Activated CD8-positive, alpha-beta memory T cell treated with anti-CD3 and anti-CD28 coated beads, Interleukin-2, amount 10 ng/mL, durations not matched to agents 7 days and 5 days (primary cell): ENCODE results near the gene PCDHGA8. TPM values are rescaled to one million over a fixed set of nuclear protein-coding genes. Genes with fewer than 3 reads are reported as not detected.
"Not testable (repeated sequence)": the region's sequence is repeated elsewhere in the genome, so short reads cannot be mapped to it uniquely, and the experiment has no call there.

ENCODE experiments used
- ATAC-seq: fragments of 150-1000 bp; cut with Tn5 transposase; one replicate; pipeline ENCODE4 v1.10.0; 2021; ENCODE audit warnings: moderate library complexity
- CTCF ChIA-PET: fragments of 350-600 bp; sonication (Branson Sonifier 250); formaldehyde crosslinking; loops from one replicate; lab custom pipeline; 2021; ENCODE audit warnings: antibody characterized with exemption; lab: Charles Lee
- DNase-seq: peaks from one replicate; pipeline ENCODE4 v3.0.0-alpha.2; 2020
- H3K27ac Mint-ChIP-seq: one replicate; pipeline ENCODE4 v1.8.0; 2021; ENCODE audit warnings: mild to moderate bottlenecking, mixed read lengths
- H3K27me3 Mint-ChIP-seq: one replicate; pipeline ENCODE4 v1.8.0; 2021; ENCODE audit warnings: mixed read lengths
- H3K36me3 Mint-ChIP-seq: one replicate; pipeline ENCODE4 v1.8.0; 2021; ENCODE audit warnings: mild to moderate bottlenecking, mixed read lengths
- H3K4me1 Mint-ChIP-seq: one replicate; pipeline ENCODE4 v1.8.0; 2021; ENCODE audit warnings: mixed read lengths
- H3K4me3 Mint-ChIP-seq: one replicate; pipeline ENCODE4 v1.8.0; 2021; ENCODE audit warnings: mild to moderate bottlenecking, moderate library complexity, mixed read lengths
- H3K9me3 Mint-ChIP-seq: one replicate; pipeline ENCODE4 v1.8.0; 2022; ENCODE audit warnings: low read depth, mixed read lengths
- total RNA-seq, 2 experiments: library from RNA; stranded (reverse); gene quantifications; one replicate each; pipeline ENCODE4 v1.2.3, GENCODE V29; 2021

Gene PCDHGA8
- total RNA-seq, 2 experiments from 2014 or later = not detected

DNA sequence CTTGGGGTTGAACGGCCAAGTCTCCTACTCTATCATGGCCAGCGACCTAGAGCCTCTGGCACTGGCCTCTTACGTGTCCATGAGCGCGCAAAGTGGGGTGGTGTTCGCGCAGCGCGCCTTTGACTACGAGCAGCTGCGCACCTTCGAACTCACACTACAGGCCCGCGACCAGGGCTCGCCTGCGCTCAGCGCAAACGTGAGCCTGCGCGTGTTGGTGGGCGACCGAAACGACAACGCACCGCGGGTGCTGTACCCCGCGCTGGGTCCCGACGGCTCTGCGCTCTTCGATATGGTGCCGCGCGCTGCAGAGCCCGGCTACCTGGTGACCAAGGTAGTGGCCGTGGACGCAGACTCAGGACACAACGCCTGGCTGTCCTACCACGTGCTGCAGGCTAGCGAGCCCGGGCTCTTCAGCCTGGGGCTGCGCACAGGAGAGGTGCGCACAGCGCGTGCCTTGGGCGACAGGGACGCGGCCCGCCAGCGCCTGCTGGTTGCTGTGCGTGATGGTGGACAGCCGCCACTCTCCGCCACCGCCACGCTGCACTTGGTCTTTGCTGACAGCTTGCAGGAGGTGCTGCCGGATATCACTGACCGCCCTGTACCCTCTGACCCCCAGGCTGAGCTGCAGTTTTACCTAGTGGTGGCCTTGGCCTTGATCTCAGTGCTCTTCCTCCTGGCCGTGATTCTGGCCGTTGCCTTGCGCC lies 7.3 kb downstream of the PCDHGA8 start:
- Mint-ChIP-seq H3K27ac (no peak overlapping the region), H3K27me3 (peaks cover 60% of the 10 kb centered on the region), H3K36me3 (peaks cover 7% of the 10 kb centered on the region), H3K4me3 (no peak overlapping the region), H3K9me3 (peaks cover 5% of the 10 kb centered on the region), H3K4me1 (no peaks in the 10 kb centered on the region)
- no peak for ATAC-seq
- CTCF ChIA-PET = no interaction called here
- DNase-seq = no peak

DNA sequence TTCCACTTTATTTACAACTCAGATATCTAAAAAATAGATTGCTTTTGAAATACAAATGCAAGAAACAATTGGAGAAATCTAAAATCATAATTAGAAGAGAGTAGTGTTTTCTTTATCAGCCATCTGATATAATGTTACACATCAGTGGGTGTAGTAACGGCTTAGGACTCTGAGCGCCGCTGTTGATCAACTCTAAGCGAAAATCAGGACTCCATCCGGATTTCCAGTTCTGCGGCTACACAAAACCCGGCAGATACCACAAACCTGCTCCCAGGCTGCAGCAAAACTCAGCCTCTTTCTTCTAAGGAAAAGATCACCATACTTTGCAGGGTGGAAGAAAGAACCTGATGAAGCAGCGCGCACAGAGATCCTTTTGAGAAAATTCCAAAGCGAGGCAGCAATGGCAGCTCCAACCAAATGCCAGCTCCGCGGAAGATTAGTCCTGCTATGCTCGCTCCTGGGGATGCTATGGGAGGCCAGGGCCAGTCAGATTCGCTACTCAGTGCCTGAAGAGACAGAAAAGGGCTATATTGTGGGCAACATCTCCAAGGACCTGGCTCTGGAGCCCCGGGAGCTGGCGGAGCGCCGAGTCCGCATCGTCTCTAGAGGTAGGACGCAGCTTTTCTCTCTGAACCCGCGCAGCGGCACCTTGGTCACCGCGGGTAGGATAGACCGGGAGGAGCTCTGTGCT lies 10.3 kb downstream of the PCDHGA8 start, which contains the start of gene PCDHGA9:
Gene PCDHGA9, plus strand, starts transcription at position 226 of the 691 bp plus-strand sequence. Its CDS starts 175 bp downstream, at position 401.
- H3K4me3 Mint-ChIP-seq = no peak within 1 kb of the TSS

DNA sequence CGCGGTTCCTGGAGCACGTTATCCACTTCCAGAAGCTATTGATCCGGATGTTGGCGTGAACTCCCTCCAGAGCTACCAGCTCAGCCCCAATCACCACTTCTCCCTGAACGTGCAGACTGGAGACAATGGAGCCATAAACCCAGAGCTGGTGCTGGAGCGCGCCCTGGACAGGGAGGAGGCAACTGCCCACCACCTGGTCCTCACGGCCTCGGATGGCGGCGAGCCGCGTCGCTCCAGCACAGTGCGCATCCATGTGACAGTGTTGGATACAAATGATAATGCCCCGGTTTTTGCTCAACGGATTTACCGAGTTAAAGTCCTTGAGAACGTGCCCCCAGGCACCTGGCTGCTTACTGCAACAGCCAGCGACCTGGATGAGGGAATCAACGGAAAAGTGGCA lies 11.0 kb downstream of the PCDHGA8 start:
- no peak for ATAC-seq
- H3K36me3 Mint-ChIP-seq = peaks cover 5% of the 10 kb centered on the region
- CTCF ChIA-PET = interaction anchor here (1.4 to 1.8 kb wide), 6 partner anchors 9 to 110 kb away, joined by 3 to 4 read pairs (median 4); partner anchors contain the start of genes PCDHGA10, PCDHGA12 and PCDHGB3
- DNase-seq = no peak
- no peaks in the 10 kb centered on the region for H3K4me1 Mint-ChIP-seq
- H3K4me3 Mint-ChIP-seq = no peak overlapping the region
- H3K27me3 Mint-ChIP-seq = peaks cover 69% of the 10 kb centered on the region
- no peak overlapping the region for H3K27ac Mint-ChIP-seq
- H3K9me3 Mint-ChIP-seq = peaks cover 7% of the 10 kb centered on the region

More for the DNA sequence above, 10.3 kb downstream of the PCDHGA8 start, which contains the start of gene PCDHGA9:
- peaks cover 5% of the 10 kb centered on the region for H3K9me3 Mint-ChIP-seq
- CTCF ChIA-PET = interaction anchor here (1.4 to 1.8 kb wide), 6 partner anchors 10 to 111 kb away, joined by 3 to 4 read pairs (median 4); partner anchors contain the start of genes PCDHGA10, PCDHGA12 and PCDHGB3
- ATAC-seq (no peak), DNase-seq (no peak)
- peaks cover 66% of the 10 kb centered on the region for H3K27me3 Mint-ChIP-seq
- no peak within 1 kb of the TSS for H3K27ac Mint-ChIP-seq
- H3K4me1 Mint-ChIP-seq = no peaks in the 10 kb centered on the region
- H3K36me3 Mint-ChIP-seq = peaks cover 5% of the 10 kb centered on the region

DNA sequence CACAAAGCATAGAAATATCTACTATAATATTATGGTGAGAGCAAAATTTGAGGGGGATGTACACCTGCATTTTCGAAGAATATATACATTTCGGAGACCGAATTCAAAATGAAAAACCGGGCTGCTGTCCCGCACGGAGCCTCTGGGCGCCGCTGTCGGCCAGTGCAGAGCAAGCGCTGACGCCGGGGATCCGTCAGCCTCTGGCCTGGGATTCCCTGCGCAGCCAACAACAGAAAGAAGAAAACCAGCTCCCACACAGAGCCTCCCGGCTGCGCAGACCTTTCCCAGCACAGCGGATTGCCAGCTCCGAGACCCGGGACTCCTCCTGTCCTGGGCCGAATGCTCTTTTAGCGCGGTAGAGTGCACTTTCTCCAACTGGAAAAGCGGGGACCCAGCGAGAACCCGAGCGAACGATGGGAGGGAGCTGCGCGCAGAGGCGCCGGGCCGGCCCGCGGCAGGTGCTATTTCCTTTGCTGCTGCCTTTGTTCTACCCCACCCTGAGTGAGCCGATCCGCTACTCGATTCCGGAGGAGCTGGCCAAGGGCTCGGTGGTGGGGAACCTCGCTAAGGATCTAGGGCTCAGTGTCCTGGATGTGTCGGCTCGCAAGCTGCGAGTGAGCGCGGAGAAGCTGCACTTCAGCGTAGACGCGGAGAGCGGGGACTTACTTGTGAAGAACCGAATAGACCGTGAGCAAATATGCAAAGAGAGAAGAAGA lies 15.5 kb downstream of the PCDHGA8 start, which contains the start of gene PCDHGB6:
Gene PCDHGB6, plus strand, starts transcription at position 232 of the 716 bp plus-strand sequence. Its CDS starts 182 bp downstream, at position 414.
- H3K36me3 Mint-ChIP-seq, H3K27ac Mint-ChIP-seq, DNase-seq, H3K4me1 Mint-ChIP-seq, H3K4me3 Mint-ChIP-seq, H3K9me3 Mint-ChIP-seq, ATAC-seq: not testable (repeated sequence)
- peaks cover 70% of the 10 kb centered on the region for H3K27me3 Mint-ChIP-seq
- CTCF ChIA-PET = interaction anchor here (0.9 to 2.1 kb wide), 7 partner anchors 11 to 150 kb away, joined by 3 to 5 read pairs (median 3); partner anchors contain the start of genes PCDHGA11, PCDHGA5 and PCDHGB5

DNA sequence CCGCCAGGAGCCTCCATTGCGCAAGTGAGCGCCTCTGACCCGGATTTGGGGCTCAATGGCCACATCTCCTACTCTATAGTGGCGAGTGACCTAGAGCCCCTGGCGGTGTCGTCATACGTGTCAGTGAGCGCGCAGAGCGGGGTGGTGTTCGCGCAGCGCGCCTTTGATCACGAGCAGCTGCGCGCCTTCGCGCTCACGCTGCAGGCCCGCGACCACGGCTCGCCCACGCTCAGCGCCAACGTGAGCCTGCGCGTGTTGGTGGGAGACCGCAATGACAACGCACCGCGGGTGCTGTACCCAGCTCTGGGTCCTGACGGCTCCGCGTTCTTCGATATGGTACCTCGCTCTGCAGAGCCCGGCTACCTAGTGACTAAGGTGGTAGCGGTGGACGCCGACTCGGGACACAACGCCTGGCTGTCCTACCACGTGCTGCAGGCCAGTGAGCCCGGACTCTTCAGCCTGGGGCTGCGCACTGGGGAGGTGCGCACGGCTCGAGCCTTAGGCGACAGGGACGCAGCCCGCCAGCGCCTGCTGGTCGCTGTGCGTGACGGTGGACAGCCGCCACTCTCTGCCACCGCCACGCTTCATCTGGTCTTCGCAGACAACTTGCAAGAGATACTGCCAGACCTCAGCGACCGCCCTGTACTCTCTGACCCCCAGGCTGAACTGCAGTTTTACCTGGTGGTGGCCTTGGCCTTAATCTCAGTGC lies 17.3 kb downstream of the PCDHGA8 start:
- Mint-ChIP-seq H3K9me3 (peaks cover 5% of the 10 kb centered on the region), H3K4me3 (no peak overlapping the region), H3K36me3 (peaks cover 10% of the 10 kb centered on the region), H3K27ac (no peak overlapping the region), H3K4me1 (peaks cover 8% of the 10 kb centered on the region), H3K27me3 (peaks cover 72% of the 10 kb centered on the region)
- DNase-seq (no peak), ATAC-seq (no peak)
- CTCF ChIA-PET = interaction anchor here (0.7 kb wide), 1 partner anchor 76 kb away, joined by 4 read pairs; no protein-coding TSS in a partner anchor

DNA sequence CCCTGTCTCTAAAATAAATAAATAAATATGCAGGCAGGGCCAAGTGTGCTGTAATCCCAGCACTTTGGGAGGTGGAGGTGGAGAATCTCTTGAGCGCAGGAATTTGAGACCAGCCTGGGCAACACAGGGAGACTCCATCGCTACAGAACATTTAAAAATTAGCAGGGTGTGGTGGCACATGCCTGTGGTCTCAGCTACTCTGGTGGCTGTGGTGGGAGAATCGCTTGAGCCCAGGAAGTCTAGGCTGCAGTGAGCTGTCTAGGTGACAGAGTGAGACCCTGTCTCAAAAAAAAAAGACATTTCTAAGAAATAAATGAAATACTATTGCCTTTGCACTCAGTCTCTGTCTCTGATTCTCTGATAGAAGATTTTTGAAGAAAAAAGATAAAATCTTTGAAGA lies 19.1 kb downstream of the PCDHGA8 start:
- peaks cover 5% of the 10 kb centered on the region for H3K9me3 Mint-ChIP-seq
- peaks cover 12% of the 10 kb centered on the region for H3K4me1 Mint-ChIP-seq
- no peak for DNase-seq
- no peak for ATAC-seq
- CTCF ChIA-PET = interaction anchor here (1.1 kb wide), 1 partner anchor 77 kb away, joined by 3 read pairs; no protein-coding TSS in a partner anchor
- no peak overlapping the region for H3K27ac Mint-ChIP-seq
- peaks cover 11% of the 10 kb centered on the region for H3K36me3 Mint-ChIP-seq
- H3K27me3 Mint-ChIP-seq = peaks cover 74% of the 10 kb centered on the region
- no peak overlapping the region for H3K4me3 Mint-ChIP-seq

DNA sequence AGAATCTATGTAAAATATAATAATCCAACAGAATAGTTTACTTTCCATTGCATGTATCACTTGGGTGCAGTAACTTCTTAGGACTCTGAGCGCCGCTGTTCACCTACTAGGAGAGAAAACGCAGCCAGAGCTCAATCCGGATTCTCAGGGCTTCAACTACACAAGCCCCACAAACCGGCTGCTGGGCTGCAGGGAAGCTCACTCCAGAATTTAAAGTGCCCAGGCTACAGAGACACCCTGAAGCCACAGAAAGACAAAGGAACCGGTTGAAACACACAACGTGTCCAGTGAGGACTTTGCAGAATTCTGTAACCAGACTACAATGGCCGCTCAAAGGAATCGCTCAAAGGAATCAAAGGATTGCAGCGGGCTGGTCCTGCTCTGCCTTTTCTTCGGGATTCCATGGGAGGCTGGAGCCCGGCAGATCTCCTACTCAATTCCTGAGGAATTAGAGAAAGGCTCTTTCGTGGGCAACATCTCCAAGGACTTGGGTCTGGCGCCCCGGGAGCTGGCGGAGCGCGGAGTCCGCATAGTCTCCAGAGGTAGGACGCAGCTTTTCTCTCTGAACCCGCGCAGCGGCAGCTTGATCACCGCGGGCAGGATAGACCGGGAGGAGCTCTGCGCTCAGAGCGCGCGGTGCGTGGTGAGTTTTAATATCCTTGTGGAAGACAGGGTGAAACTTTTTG lies 20.6 kb downstream of the PCDHGA8 start, which contains the start of gene PCDHGA10:
Gene PCDHGA10, plus strand, starts transcription at position 134 of the 686 bp plus-strand sequence. Its CDS starts 189 bp downstream, at position 323.
- Mint-ChIP-seq H3K27me3 (peaks cover 74% of the 10 kb centered on the region), H3K9me3 (peaks cover 5% of the 10 kb centered on the region)
- peak; percentile 72 for ATAC-seq

DNA sequence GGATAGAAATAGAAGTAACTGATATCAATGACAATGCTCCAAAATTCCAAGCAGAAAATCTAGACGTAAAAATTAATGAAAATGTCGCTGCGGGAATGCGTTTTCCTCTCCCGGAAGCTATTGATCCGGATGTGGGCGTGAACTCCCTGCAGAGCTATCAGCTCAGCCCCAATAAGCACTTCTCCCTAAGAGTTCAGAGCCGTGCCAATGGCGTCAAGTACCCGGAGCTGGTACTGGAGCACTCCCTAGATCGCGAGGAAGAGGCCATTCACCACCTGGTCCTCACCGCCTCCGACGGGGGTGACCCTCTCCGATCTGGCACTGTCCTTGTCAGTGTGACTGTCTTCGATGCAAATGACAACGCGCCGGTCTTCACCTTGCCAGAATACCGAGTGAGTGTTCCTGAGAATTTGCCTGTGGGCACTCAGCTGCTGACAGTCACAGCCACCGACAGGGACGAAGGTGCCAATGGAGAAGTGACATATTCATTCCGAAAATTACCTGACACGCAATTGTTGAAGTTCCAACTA lies 21.2 kb downstream of the PCDHGA8 start:
- CTCF ChIA-PET = interaction anchor here (0.6 to 2.4 kb wide), 17 partner anchors 8 to 151 kb away, joined by 3 to 10 read pairs (median 4); partner anchors contain the start of genes PCDHGA11 and PCDHGA12
- Mint-ChIP-seq H3K36me3 (peaks cover 15% of the 10 kb centered on the region), H3K27ac (no peak overlapping the region), H3K4me1 (peaks cover 17% of the 10 kb centered on the region), H3K4me3 (peak overlapping the region; percentile 60), H3K9me3 (peaks cover 3% of the 10 kb centered on the region), H3K27me3 (peaks cover 75% of the 10 kb centered on the region)
- DNase-seq (no peak), ATAC-seq (no peak)

More for the DNA sequence above, 20.6 kb downstream of the PCDHGA8 start, which contains the start of gene PCDHGA10:
- Mint-ChIP-seq H3K36me3 (peaks cover 13% of the 10 kb centered on the region), H3K4me1 (peaks cover 15% of the 10 kb centered on the region), H3K4me3 (peak within 1 kb of the TSS; percentile 60), H3K27ac (no peak within 1 kb of the TSS)
- peak; percentile 69 for DNase-seq
- CTCF ChIA-PET = interaction anchor here (0.6 to 2.4 kb wide), 23 partner anchors 9 to 151 kb away, joined by 3 to 10 read pairs (median 4); partner anchors contain the start of genes PCDHGA11, PCDHGA12, PCDHGA5 and PCDHGA9

DNA sequence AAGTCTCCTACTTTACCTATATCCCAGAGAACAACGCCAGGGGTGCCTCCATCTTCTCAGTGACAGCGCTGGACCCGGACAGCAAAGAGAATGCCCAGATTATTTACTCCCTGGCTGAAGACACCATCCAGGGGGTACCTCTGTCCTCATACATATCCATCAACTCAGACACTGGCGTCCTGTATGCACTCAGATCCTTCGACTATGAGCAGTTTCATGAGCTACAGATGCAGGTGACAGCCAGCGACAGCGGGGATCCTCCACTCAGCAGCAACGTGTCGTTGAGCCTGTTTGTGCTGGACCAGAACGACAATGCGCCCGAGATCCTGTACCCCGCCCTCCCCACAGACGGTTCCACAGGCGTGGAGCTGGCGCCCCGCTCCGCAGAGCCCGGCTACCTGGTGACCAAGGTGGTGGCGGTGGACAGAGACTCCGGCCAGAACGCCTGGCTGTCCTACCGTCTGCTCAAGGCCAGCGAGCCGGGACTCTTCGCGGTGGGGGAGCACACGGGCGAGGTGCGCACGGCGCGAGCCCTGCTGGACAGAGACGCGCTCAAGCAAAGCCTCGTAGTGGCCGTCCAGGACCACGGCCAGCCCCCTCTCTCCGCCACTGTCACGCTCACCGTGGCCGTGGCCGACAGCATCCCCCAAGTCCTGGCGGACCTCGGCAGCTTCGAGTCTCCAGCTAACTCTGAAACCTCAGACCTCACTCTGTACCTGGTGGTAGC lies 22.3 kb downstream of the PCDHGA8 start:
- not testable (repeated sequence) for H3K4me3 Mint-ChIP-seq, ATAC-seq, H3K9me3 Mint-ChIP-seq

DNA sequence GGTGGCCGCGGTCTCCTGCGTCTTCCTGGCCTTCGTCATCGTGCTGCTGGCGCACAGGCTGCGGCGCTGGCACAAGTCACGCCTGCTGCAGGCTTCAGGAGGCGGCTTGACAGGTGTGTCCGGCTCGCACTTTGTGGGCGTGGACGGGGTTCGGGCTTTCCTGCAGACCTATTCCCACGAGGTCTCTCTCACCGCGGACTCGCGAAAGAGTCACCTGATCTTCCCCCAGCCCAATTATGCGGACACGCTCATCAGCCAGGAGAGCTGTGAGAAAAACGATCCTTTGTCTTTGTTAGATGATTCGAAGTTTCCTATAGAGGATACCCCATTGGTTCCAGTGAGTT lies 22.8 kb downstream of the PCDHGA8 start:
- peaks cover 13% of the 10 kb centered on the region for H3K36me3 Mint-ChIP-seq
- CTCF ChIA-PET, H3K27ac Mint-ChIP-seq, ATAC-seq, H3K4me3 Mint-ChIP-seq, H3K9me3 Mint-ChIP-seq, DNase-seq: not testable (repeated sequence)
- H3K27me3 Mint-ChIP-seq = peaks cover 73% of the 10 kb centered on the region
- peaks cover 17% of the 10 kb centered on the region for H3K4me1 Mint-ChIP-seq

More for the DNA sequence above, 22.3 kb downstream of the PCDHGA8 start:
- not testable (repeated sequence) for DNase-seq
- CTCF ChIA-PET = interaction anchor here (1.7 to 2.4 kb wide), 2 partner anchors 80 to 143 kb away, joined by 4 to 10 read pairs; no protein-coding TSS in a partner anchor
- peaks cover 17% of the 10 kb centered on the region for H3K4me1 Mint-ChIP-seq
- peak overlapping the region; percentile 9 for H3K27ac Mint-ChIP-seq
- peaks cover 14% of the 10 kb centered on the region for H3K36me3 Mint-ChIP-seq
- H3K27me3 Mint-ChIP-seq = peaks cover 75% of the 10 kb centered on the region
